ENCODE data around the gene PFKL.

The PFKL gene

GRCh38 chr21:44258056-44258725, 41.7 kb upstream of the PFKL start:
- Histone ChIP-seq H3K4me3 (replicated peaks; ENCODE audit: insufficient read depth, low read length) (no peak overlapping the region), H3K27ac (replicated peaks) (no peak overlapping the region), H3K27me3 (ENCODE audit: insufficient read depth, poor library complexity, severe bottlenecking) (no peaks in the 10 kb centered on the region)
- TF ChIP-seq POLR2AphosphoS5 (IDR thresholded peaks at IDR 0.05; ENCODE audit: low read depth) (no peak), GABPA (IDR thresholded peaks at IDR 0.05; ENCODE audit: low read depth) (no peak), SPI1 (IDR thresholded peaks at IDR 0.05; ENCODE audit: borderline replicate concordance, low read depth) (no peak), REST (IDR thresholded peaks at IDR 0.05; ENCODE audit: insufficient replicate concordance, low read depth) (no peak), CTCF (IDR thresholded peaks at IDR 0.05; ENCODE audit: insufficient read depth, low read length) (no peak)
- no peak for DNase-seq (ENCODE audit: low read depth in 1 of 2, low spot score in 1 of 2)

- DNase-seq (ENCODE audit: low read depth in 1 of 2, low spot score in 1 of 2): no peak
- Histone ChIP-seq H3K4me3 (replicated peaks; ENCODE audit: insufficient read depth, low read length) (no peak overlapping the region), H3K27me3 (ENCODE audit: insufficient read depth, poor library complexity, severe bottlenecking) (no peaks in the 10 kb centered on the region), H3K27ac (replicated peaks) (no peak overlapping the region)
- TF ChIP-seq CTCF (IDR thresholded peaks at IDR 0.05; ENCODE audit: insufficient read depth, low read length) (no peak), POLR2AphosphoS5 (IDR thresholded peaks at IDR 0.05; ENCODE audit: low read depth) (no peak), SPI1 (IDR thresholded peaks at IDR 0.05; ENCODE audit: borderline replicate concordance, low read depth) (no peak), REST (IDR thresholded peaks at IDR 0.05; ENCODE audit: insufficient replicate concordance, low read depth) (no peak), GABPA (IDR thresholded peaks at IDR 0.05; ENCODE audit: low read depth) (no peak)
These were observed 40.7 kb upstream of the PFKL start for GRCh38 chr21:44259082-44259705.

GRCh38 chr21:44260066-44260465, 39.8 kb upstream of the PFKL start:
- no peak overlapping the region for H3K4me3 ChIP-seq (replicated peaks; ENCODE audit: insufficient read depth, low read length)
- DNase-seq (ENCODE audit: low read depth in 1 of 2, low spot score in 1 of 2): no peak
- H3K27me3 ChIP-seq (ENCODE audit: insufficient read depth, poor library complexity, severe bottlenecking): no peaks in the 10 kb centered on the region
- H3K27ac ChIP-seq (replicated peaks): no peak overlapping the region
- TF ChIP-seq SPI1 (IDR thresholded peaks at IDR 0.05; ENCODE audit: borderline replicate concordance, low read depth) (no peak), GABPA (IDR thresholded peaks at IDR 0.05; ENCODE audit: low read depth) (no peak), POLR2AphosphoS5 (IDR thresholded peaks at IDR 0.05; ENCODE audit: low read depth) (no peak), REST (IDR thresholded peaks at IDR 0.05; ENCODE audit: insufficient replicate concordance, low read depth) (no peak), CTCF (IDR thresholded peaks at IDR 0.05; ENCODE audit: insufficient read depth, low read length) (no peak)

All from HL-60 (cell line).